ENCODE measurements around the gene LAMA2. TPM values are rescaled to one million over a fixed set of nuclear protein-coding genes. Genes with fewer than 3 reads are reported as not detected.

LAMA2 gene
- total RNA-seq, 1 experiment from 2014 or later = 0.02 TPM

DNA sequence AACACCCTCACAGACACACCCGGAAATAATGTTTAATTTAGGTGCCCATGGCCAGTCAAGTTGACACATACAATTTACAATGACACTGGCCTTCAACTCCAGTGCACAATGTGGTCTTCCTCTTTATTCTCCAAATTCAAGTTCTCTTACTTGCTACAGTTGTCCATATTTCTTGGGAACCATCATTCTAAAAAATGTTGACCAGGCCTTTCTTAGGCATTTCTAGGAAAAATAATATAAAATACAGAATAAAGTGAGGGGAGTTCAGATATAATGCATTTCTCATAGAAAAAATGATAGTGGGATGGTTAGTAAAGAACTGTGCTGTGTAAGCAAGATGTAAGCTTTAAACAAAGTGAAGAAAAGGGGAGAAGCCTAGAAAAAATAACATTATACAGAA is 528.2 kb downstream of the LAMA2 start:
- no peak for DNase-seq
- H3K9me3 Mint-ChIP-seq (ENCODE audit: unreplicated experiment) = no peaks in the 10 kb centered on the region
- no peaks in the 10 kb centered on the region for H3K36me3 Mint-ChIP-seq (ENCODE audit: insufficient read depth, unreplicated experiment)
- Histone ChIP-seq H3K4me3 (ENCODE audit: low read depth, low read length) (no peak overlapping the region), H3K4me1 (no peaks in the 10 kb centered on the region), H3K9me3 (no peaks in the 10 kb centered on the region), H3K27me3 (replicated peaks; ENCODE audit: control insufficient read depth, insufficient read depth, low read length) (no peaks in the 10 kb centered on the region), H3K36me3 (ENCODE audit: control insufficient read depth, insufficient read depth, low read length) (no peaks in the 10 kb centered on the region)
- ChIA-PET CTCF (no interaction called here), POLR2A (no interaction called here)
- H3K4me1 Mint-ChIP-seq (ENCODE audit: low read depth, unreplicated experiment) = no peaks in the 10 kb centered on the region
- H3K4me3 Mint-ChIP-seq (ENCODE audit: unreplicated experiment) = no peak overlapping the region
- TF ChIP-seq CTCF (IDR thresholded peaks at IDR 0.05; ENCODE audit: insufficient read depth in 1 of 2, low read depth in 1 of 2, low read length in 1 of 2, severe bottlenecking in 1 of 2, unreplicated experiment in 1 of 2) = no peak
- H3K27ac Mint-ChIP-seq (ENCODE audit: unreplicated experiment) = no peak overlapping the region
- intact Hi-C loops (cut with micrococcal nuclease; ENCODE audit: unreplicated experiment) = no loop called here
- peaks cover 6% of the 10 kb centered on the region for H3K27me3 Mint-ChIP-seq (ENCODE audit: insufficient read depth, unreplicated experiment)
- BruUV-seq (replicated peaks) = no TSS peak

DNA sequence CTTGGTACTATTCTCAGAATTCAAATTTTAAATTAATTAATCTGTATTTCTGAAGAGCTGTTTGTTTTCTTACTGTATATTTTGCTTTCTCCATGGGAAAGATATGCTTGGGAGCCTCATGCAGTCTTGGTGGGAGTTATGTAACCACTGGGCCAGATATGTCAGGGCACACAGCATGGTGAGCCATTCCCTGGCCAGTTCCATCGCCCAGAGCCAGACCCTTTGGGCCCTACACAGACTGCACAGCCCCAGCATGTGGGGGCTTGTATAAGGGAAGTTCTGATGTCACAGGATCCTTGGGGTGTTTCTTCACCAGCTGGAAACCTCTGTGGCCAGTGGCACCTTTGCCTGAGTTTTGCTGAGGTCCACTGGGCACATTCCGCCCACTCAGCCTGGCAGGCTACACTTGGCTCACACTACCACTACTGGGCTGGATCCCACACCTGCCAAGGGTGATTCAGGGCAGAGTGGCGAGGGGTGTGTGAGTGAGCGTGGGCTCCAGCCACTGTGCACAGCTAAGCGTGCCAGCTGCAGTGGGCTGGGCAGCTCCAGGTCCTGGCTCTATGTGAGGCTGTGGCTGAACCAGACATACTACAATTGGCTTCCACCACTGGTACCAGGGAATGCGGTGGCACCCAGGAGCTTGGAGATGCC is 533.5 kb downstream of the LAMA2 start:
- no peaks in the 10 kb centered on the region for H3K4me1 Mint-ChIP-seq (ENCODE audit: low read depth, unreplicated experiment)
- no peak overlapping the region for H3K27ac Mint-ChIP-seq (ENCODE audit: unreplicated experiment)
- DNase-seq = no peak
- intact Hi-C loops (cut with micrococcal nuclease; ENCODE audit: unreplicated experiment) = no loop called here
- TF ChIP-seq CTCF (IDR thresholded peaks at IDR 0.05; ENCODE audit: insufficient read depth in 1 of 2, low read depth in 1 of 2, low read length in 1 of 2, severe bottlenecking in 1 of 2, unreplicated experiment in 1 of 2) = no peak
- Histone ChIP-seq H3K9me3 (no peaks in the 10 kb centered on the region), H3K27me3 (replicated peaks; ENCODE audit: control insufficient read depth, insufficient read depth, low read length) (no peaks in the 10 kb centered on the region), H3K4me1 (no peaks in the 10 kb centered on the region), H3K4me3 (ENCODE audit: low read depth, low read length) (no peak overlapping the region), H3K36me3 (ENCODE audit: control insufficient read depth, insufficient read depth, low read length) (no peaks in the 10 kb centered on the region)
- H3K27me3 Mint-ChIP-seq (ENCODE audit: insufficient read depth, unreplicated experiment) = peaks cover 7% of the 10 kb centered on the region
- ChIA-PET CTCF (no interaction called here), POLR2A (no interaction called here)
- no peaks in the 10 kb centered on the region for H3K9me3 Mint-ChIP-seq (ENCODE audit: unreplicated experiment)
- H3K4me3 Mint-ChIP-seq (ENCODE audit: unreplicated experiment) = no peak overlapping the region
- no TSS peak for BruUV-seq (replicated peaks)
- H3K36me3 Mint-ChIP-seq (ENCODE audit: insufficient read depth, unreplicated experiment) = no peaks in the 10 kb centered on the region

DNA sequence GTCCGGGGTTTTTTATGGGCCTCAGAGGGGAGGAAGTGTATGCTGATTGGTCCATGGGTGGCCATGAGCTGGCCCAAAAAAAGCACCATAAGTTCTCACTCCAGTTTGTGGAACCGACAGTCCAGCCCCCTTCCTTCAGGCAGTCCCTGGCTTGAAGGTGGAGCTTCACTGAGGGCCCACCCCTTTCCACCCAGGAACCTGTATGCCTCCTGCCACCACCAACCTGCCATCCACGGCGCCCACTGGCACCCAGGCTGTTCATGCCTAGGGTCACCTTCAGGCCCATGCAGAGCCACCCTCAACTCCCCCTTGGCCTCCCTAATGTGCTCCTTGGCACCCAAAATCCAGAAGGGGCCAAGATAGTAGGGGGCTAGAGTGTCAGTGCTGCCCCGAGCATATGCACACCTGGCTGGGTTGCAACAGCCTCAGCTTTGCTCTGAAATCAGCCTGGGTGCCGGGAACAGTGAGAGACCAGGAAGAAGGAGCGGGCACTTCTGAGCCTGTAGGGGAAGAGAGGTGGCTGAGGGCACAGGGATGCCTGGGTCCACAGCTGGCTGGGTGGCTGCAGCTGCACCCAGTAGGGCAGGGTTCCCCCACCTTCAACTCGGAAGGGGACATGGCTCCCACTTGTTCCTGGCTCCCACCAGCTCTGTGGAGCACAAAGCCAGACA is 534.6 kb downstream of the LAMA2 start:
- no peak for DNase-seq
- H3K4me3 ChIP-seq (ENCODE audit: low read depth, low read length) = no peak overlapping the region
- intact Hi-C loops (cut with micrococcal nuclease; ENCODE audit: unreplicated experiment) = no loop called here
- no peaks in the 10 kb centered on the region for H3K4me1 ChIP-seq
- no peaks in the 10 kb centered on the region for H3K36me3 ChIP-seq (ENCODE audit: control insufficient read depth, insufficient read depth, low read length)
- no peaks in the 10 kb centered on the region for H3K4me1 Mint-ChIP-seq (ENCODE audit: low read depth, unreplicated experiment)
- H3K27ac Mint-ChIP-seq (ENCODE audit: unreplicated experiment) = no peak overlapping the region
- BruUV-seq (replicated peaks) = no TSS peak
- H3K36me3 Mint-ChIP-seq (ENCODE audit: insufficient read depth, unreplicated experiment) = no peaks in the 10 kb centered on the region
- H3K4me3 Mint-ChIP-seq (ENCODE audit: unreplicated experiment) = no peak overlapping the region
- H3K27me3 ChIP-seq (replicated peaks; ENCODE audit: control insufficient read depth, insufficient read depth, low read length) = no peaks in the 10 kb centered on the region
- H3K9me3 ChIP-seq = no peaks in the 10 kb centered on the region
- peaks cover 6% of the 10 kb centered on the region for H3K27me3 Mint-ChIP-seq (ENCODE audit: insufficient read depth, unreplicated experiment)
- POLR2A ChIA-PET = no interaction called here
- CTCF ChIA-PET = no interaction called here
- no peak for TF ChIP-seq CTCF (IDR thresholded peaks at IDR 0.05; ENCODE audit: insufficient read depth in 1 of 2, low read depth in 1 of 2, low read length in 1 of 2, severe bottlenecking in 1 of 2, unreplicated experiment in 1 of 2)
- no peaks in the 10 kb centered on the region for H3K9me3 Mint-ChIP-seq (ENCODE audit: unreplicated experiment)
